GM12873 (cell line): ENCODE data around the gene ALDH2.

ENCODE experiments used
- TF ChIP-seq, protein P1 (sequence below): IDR thresholded peaks from 2 replicates; pipeline ENCODE4 v1.5.1; 2012; ENCODE audit warnings: low read depth, mild to moderate bottlenecking, moderate library complexity, low read length, control low read depth; ENCODE audit not compliant: insufficient read depth; ENCODE audit errors: missing control alignments

The ALDH2 gene

DNA sequence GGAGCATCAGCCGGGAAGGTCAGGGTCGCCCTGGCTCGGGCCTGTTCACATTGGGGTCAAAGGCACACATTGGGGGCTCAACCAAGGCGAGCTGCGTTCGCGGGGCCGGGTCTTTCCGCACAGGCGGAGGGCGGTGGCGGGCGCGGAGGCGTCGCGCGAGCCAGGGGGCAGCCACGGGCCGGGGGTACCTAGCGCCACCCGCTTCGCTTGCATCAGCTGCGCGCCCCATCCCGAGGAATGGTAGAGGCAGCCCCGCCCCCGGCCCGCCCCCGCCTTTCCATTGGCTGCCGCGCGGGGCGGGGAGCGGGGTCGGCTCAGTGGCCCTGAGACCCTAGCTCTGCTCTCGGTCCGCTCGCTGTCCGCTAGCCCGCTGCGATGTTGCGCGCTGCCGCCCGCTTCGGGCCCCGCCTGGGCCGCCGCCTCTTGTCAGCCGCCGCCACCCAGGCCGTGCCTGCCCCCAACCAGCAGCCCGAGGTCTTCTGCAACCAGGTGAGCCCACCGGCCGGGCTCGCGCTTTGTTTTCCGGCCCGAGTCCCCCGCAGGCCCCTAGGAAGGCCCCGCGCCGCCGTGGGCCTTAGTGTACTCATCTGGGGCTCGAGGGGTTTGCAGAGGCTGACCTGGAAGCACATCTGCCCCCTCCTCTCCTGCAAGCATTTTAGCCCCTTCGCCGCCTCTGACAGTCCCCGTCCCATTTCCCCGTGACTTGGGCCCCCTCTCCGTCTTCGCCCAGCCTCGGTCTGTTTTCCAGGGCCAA lies at the start of gene ALDH2:
Gene ALDH2 (plus strand): TSS at position 326 of the 754 bp plus-strand sequence. CDS start 50 bp downstream, at position 376.
- TF ChIP-seq, protein P1, sequence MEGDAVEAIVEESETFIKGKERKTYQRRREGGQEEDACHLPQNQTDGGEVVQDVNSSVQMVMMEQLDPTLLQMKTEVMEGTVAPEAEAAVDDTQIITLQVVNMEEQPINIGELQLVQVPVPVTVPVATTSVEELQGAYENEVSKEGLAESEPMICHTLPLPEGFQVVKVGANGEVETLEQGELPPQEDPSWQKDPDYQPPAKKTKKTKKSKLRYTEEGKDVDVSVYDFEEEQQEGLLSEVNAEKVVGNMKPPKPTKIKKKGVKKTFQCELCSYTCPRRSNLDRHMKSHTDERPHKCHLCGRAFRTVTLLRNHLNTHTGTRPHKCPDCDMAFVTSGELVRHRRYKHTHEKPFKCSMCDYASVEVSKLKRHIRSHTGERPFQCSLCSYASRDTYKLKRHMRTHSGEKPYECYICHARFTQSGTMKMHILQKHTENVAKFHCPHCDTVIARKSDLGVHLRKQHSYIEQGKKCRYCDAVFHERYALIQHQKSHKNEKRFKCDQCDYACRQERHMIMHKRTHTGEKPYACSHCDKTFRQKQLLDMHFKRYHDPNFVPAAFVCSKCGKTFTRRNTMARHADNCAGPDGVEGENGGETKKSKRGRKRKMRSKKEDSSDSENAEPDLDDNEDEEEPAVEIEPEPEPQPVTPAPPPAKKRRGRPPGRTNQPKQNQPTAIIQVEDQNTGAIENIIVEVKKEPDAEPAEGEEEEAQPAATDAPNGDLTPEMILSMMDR: no peak

DNA sequence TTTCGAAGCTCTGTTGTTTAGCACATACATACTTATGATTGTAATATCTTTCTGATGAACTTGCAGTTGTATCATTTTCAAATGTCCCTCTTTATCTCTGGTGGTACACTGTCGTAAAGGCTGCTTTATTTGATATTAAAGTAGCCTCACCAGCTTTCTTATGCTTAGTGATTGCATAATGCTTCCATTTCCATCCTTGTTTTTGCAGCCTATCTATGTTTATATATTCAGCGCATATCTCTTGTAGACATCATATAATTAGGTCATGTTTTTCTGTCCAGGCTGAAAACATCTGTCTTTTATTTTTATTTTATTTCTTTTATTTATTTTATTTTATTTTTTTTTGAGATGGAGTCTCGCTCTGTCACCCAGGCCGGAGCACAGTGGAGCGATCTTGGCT lies 46.3 kb upstream of the ALDH2 start:
- TF ChIP-seq, protein P1: no peak

DNA sequence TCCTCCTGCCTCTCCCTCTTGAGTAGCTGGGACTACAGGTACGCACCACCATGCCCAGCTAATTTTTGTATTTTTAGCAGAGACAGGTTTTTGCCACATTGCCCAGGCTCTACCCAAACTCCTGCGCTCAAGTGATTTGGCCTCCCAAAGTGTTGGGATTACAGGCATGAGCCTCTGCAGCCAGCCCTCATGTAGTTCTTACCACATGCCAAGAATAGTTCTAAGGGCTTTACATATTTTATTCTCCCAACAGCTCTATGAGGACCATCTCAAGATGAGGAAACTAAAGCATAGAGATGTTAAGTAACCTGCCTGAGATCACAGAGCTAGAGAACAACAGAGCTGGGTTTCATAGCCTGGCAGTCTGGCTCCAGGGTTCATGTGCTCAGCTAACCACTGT lies 37.9 kb upstream of the ALDH2 start:
- TF ChIP-seq, protein P1: no peak

DNA sequence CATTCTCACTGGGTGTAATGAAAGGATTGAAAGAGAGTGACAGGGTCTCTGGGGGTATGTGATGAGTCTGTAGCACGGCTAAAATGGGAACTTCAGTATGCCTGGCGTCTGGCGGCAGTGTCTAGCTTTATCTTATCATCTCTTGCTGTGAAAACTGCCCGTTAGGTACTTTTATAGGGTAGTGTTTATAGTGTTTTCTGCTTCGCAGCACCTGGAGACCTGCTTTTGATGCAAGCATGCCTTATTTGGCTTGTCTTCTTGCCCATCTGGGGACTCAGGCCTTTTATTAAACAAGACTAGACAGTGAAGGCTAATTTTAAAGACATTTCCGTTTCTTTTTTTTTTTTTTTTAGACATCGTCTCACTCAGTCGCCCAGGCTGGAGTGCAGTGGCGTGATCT lies 36.3 kb upstream of the ALDH2 start:
- TF ChIP-seq, protein P1: no peak

DNA sequence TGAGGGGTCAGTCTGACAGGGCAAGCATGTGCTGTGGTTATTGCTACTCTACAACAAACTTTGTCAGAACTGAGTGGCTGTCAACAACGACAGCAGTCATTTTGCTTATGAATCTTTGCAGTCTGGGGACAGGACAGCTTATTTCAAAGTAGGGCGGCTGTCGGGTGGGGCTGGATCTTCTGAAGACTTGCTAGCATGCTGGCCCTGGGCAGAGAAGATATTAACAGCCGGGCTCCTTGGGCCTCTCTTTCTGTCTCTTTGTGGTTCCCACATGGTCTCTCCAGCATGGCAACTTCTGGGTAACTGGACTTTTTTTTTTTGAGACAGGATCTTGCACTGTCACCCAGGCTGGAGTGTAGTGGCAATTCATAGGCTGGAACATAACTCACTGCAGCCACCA lies 33.9 kb upstream of the ALDH2 start:
- TF ChIP-seq, protein P1: no peak

DNA sequence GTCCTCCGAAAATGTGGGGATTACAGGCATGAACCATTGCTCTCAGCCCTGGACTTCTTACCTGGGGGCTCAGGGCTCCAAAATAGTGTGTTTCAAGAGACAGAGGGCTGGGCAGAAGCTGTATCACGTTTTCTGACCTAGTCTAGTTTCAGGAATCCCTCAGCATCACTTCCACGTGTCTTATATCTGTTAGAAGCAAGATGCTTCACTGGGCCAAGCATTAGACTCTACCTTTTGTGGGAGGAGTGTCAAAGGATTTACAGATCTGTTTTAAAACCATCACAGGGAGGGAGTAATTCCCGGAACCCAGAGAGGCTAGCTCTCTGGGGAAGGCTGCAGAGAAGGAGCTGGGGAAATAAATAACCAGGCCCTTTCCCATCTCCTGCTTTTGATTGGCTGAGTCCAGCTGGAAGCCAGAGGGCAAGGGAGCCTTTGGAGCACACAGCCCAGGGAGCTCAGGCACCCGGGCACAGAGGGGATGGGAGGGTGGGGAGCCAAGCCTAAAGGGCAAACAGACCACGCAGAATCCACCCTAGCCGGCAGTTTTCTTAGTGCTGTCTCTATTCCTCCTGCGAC lies 33.3 kb upstream of the ALDH2 start:
- TF ChIP-seq, protein P1: no peak

DNA sequence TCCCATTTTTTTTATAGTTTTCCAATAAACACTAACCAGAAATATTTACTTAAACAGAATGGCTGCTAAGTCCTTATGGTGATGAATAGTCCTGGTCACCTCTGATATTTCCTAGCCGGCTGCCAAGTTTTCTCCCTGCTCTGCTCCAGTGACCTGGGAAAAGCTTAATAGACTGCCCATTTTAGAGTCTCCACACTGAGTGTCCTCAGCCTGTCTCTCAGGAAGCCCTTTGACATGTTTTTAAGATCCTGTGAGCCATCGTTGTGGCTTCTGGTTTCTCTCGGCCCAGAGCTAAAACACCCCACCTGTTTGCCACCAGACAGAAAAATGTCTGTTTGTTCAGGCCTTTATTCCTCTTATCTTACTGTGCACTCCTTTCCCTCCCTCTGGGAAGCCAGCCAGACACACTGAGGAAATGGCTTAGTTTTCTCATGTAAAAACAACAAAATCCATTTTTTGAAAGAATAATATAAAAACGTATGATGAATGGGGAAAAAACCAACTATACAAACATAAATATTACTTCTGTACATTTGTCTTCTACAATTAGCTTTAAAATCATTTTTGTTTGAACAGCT lies 25.4 kb upstream of the ALDH2 start:
- TF ChIP-seq, protein P1: no peak
